Measurements from ENCODE around the gene CEBPE.
"Not testable (repeated sequence)": the region's sequence is repeated elsewhere in the genome, so short reads cannot be mapped to it uniquely, and the experiment has no call there.

CEBPE gene

DNA sequence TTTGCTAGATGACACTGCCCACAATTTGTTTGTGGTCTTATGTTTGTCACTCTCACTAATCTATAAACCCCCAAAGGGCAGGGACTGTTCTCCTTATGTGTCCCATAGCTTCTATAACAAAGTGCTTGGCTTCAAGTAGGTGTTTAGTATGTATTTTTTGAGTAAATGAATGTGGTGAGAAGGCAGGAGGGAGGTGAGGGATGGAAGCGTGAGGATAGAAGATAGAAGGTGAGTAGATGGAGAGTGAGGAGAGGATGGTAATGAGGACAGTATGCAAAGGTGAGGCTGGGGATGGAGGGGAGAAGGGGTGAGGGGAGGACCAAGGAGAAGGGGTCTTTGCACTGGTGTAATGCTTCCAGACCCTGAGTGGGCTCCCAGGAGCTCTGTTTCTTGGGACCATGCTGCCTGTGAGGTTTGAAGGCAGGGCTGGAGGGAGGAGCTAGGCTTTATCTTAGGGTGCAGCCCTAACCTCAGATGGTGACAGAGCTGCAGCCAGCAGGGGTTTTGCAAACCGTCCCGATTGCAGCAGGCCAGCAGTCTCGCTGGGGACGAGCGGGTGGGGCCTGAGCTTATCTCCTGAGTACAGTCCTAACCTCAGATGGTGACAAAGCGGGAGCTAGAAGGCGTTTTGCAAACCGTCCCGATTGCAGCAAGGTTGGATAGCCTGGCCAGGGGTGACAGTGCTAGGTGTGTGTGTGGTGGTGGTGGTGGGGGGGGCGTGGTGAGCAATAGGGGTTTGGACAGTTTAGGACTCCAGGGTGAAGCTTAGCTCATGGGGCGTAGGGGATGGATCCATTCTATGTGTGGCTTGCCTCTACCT, 6.5 kb downstream of the CEBPE start:
- no peak for TF ChIP-seq EZH2phosphoT487 (conservative IDR thresholded peaks at IDR 0.05; ENCODE audit: low read length)
- TF ChIP-seq, protein P1, sequence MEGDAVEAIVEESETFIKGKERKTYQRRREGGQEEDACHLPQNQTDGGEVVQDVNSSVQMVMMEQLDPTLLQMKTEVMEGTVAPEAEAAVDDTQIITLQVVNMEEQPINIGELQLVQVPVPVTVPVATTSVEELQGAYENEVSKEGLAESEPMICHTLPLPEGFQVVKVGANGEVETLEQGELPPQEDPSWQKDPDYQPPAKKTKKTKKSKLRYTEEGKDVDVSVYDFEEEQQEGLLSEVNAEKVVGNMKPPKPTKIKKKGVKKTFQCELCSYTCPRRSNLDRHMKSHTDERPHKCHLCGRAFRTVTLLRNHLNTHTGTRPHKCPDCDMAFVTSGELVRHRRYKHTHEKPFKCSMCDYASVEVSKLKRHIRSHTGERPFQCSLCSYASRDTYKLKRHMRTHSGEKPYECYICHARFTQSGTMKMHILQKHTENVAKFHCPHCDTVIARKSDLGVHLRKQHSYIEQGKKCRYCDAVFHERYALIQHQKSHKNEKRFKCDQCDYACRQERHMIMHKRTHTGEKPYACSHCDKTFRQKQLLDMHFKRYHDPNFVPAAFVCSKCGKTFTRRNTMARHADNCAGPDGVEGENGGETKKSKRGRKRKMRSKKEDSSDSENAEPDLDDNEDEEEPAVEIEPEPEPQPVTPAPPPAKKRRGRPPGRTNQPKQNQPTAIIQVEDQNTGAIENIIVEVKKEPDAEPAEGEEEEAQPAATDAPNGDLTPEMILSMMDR (IDR thresholded peaks at IDR 0.05; ENCODE audit: insufficient read depth, low read length, poor library complexity, severe bottlenecking): no peak
- Histone ChIP-seq H3K9me2 (replicated peaks; ENCODE audit: insufficient read depth, low read length) (no peaks in the 10 kb centered on the region), H3K4me2 (ENCODE audit: low read depth, low read length, poor library complexity, severe bottlenecking) (no peak overlapping the region), H3K36me3 (ENCODE audit: low read length) (no peaks in the 10 kb centered on the region), H3F3A (ENCODE audit: insufficient read depth) (no peaks in the 10 kb centered on the region), H3K4me3 (ENCODE audit: insufficient read depth, low read length, poor library complexity, severe bottlenecking) (no peak overlapping the region), H3K79me2 (ENCODE audit: insufficient read depth, low read length) (no peaks in the 10 kb centered on the region), H2AFZ (ENCODE audit: low read depth, low read length, severe bottlenecking) (no peak overlapping the region), H3K27me3 (ENCODE audit: low read length) (no peaks in the 10 kb centered on the region), H3K9me3 (ENCODE audit: insufficient read depth, low read length) (no peaks in the 10 kb centered on the region), H4K20me1 (ENCODE audit: low read depth, low read length) (no peaks in the 10 kb centered on the region), H3K27ac (ENCODE audit: low read depth, low read length) (no peak overlapping the region), H3K9ac (ENCODE audit: low read length) (no peak overlapping the region)

DNA sequence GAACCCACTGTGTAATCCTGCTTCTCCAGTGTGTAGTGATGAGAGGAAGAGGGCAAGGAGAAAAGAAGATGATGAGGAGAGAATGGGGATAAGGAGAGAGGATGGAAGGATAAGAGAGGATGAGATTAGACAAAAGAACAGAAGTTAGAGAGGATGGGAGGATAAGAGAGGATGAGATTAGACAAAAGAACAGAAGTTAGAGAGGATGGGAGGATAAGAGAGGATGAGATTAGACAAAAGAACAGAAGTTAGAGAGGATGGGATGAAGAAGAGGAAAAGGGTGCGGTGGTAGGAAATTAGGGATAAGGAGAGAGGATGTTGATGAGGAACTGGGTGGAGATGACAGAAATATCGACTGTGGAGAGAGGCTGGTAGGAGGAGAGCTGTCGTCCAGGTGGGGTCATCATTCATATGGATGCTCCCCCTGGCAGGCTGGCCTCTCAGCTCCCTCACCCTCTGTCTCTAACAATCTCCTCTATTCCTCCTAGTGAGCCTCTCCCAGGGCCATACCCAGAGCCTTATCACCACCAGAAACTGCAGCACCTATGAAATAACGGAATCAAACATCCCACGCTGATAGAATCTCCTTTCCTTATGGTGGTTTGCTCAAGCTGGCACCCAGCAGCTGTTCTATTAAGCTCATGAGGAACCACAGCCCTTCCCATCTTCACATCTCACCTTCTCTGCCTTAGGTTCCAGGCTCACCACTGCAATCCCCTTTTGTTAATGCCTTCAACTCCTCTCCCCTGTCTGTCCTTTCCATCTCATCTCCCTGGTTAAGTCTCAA, 8.3 kb downstream of the CEBPE start:
- H3K4me2 ChIP-seq (ENCODE audit: low read depth, low read length, poor library complexity, severe bottlenecking): no peak overlapping the region
- no peak overlapping the region for H2AFZ ChIP-seq (ENCODE audit: low read depth, low read length, severe bottlenecking)
- H3K4me3 ChIP-seq (ENCODE audit: insufficient read depth, low read length, poor library complexity, severe bottlenecking): no peak overlapping the region
- no peaks in the 10 kb centered on the region for H3K79me2 ChIP-seq (ENCODE audit: insufficient read depth, low read length)
- no peaks in the 10 kb centered on the region for H3K9me2 ChIP-seq (replicated peaks; ENCODE audit: insufficient read depth, low read length)
- H3K27ac ChIP-seq (ENCODE audit: low read depth, low read length): no peak overlapping the region
- no peaks in the 10 kb centered on the region for H4K20me1 ChIP-seq (ENCODE audit: low read depth, low read length)
- no peak for TF ChIP-seq EZH2phosphoT487 (conservative IDR thresholded peaks at IDR 0.05; ENCODE audit: low read length)
- TF ChIP-seq, protein P1 (IDR thresholded peaks at IDR 0.05; ENCODE audit: insufficient read depth, low read length, poor library complexity, severe bottlenecking): no peak
- H3K27me3 ChIP-seq (ENCODE audit: low read length): no peaks in the 10 kb centered on the region
- H3K36me3 ChIP-seq (ENCODE audit: low read length): no peaks in the 10 kb centered on the region
- H3F3A ChIP-seq (ENCODE audit: insufficient read depth): no peaks in the 10 kb centered on the region
- H3K9me3 ChIP-seq (ENCODE audit: insufficient read depth, low read length): no peaks in the 10 kb centered on the region
- H3K9ac ChIP-seq (ENCODE audit: low read length): no peak overlapping the region

DNA sequence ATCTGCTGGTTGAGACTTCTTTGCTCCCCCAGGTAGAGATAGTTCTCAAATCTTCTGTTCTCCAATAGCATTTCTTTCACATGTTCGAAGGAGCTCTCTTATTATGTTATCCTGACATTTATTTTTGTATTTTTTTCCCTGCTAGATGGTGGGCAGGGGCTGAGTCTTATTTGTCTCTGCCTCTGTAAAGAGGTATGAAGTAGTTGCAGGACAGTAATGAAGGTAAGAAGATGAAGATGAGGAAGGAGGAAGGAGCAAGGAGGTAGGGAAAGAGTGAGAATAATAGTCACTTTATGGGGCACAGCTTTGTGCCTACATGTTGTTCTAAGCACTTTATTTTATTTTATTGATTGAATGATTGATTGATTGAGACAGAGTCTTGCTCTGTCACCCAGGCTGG, 9.3 kb downstream of the CEBPE start:
- Histone ChIP-seq H3K9me3 (ENCODE audit: insufficient read depth, low read length) (no peaks in the 10 kb centered on the region), H3K36me3 (ENCODE audit: low read length) (no peaks in the 10 kb centered on the region), H3K9ac (ENCODE audit: low read length) (no peak overlapping the region), H3K27me3 (ENCODE audit: low read length) (no peaks in the 10 kb centered on the region), H3F3A (ENCODE audit: insufficient read depth) (no peaks in the 10 kb centered on the region), H3K4me3 (ENCODE audit: insufficient read depth, low read length, poor library complexity, severe bottlenecking) (no peak overlapping the region), H2AFZ (ENCODE audit: low read depth, low read length, severe bottlenecking) (no peak overlapping the region), H3K27ac (ENCODE audit: low read depth, low read length) (no peak overlapping the region), H3K9me2 (replicated peaks; ENCODE audit: insufficient read depth, low read length) (no peaks in the 10 kb centered on the region), H3K79me2 (ENCODE audit: insufficient read depth, low read length) (no peaks in the 10 kb centered on the region), H4K20me1 (ENCODE audit: low read depth, low read length) (no peaks in the 10 kb centered on the region), H3K4me2 (ENCODE audit: low read depth, low read length, poor library complexity, severe bottlenecking) (no peak overlapping the region)
- TF ChIP-seq, protein P1 (IDR thresholded peaks at IDR 0.05; ENCODE audit: insufficient read depth, low read length, poor library complexity, severe bottlenecking): no peak
- no peak for TF ChIP-seq EZH2phosphoT487 (conservative IDR thresholded peaks at IDR 0.05; ENCODE audit: low read length)

DNA sequence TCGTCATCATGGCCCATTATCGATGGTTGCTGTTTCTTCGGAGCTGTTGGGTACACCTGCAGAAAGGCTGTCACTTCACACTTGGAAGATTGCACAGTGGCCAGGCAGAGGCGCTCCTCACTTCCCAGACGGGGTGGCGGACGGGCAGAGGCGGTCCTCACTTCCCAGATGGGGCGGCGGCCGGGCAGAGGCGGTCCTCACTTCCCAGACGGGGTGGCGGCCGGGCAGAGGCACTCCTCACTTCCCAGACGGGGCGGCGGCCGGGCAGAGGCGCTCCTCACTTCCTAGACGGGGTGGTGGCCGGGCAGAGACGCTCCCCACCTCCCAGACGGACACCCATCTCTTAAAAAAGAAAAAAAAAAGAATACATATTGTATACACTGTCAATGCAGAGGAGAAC, 10.9 kb downstream of the CEBPE start:
- not testable (repeated sequence) for H4K20me1 ChIP-seq (ENCODE audit: low read depth, low read length); H3K27ac ChIP-seq (ENCODE audit: low read depth, low read length)

DNA sequence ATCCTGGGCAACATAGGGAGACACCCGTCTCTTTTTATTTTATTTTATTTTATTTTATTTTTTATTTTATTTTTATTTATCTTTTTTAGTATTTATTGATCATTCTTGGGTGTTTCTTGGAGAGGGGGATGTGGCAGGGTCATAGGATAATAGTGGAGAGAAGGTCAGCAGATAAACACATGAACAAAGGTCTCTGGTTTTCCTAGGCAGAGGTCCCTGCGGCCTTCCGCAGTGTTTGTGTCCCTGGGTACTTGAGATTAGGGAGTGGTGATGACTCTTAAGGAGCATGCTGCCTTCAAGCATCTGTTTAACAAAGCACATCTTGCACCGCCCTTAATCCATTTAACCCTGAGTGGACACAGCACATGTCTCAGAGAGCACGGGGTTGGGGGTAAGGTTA, 11.4 kb downstream of the CEBPE start:
- H3K9ac ChIP-seq (ENCODE audit: low read length); H3K9me2 ChIP-seq (replicated peaks; ENCODE audit: insufficient read depth, low read length); H3K4me3 ChIP-seq (ENCODE audit: insufficient read depth, low read length, poor library complexity, severe bottlenecking); H3K79me2 ChIP-seq (ENCODE audit: insufficient read depth, low read length); H3K4me2 ChIP-seq (ENCODE audit: low read depth, low read length, poor library complexity, severe bottlenecking); H3K27me3 ChIP-seq (ENCODE audit: low read length); H2AFZ ChIP-seq (ENCODE audit: low read depth, low read length, severe bottlenecking); H3K36me3 ChIP-seq (ENCODE audit: low read length); H4K20me1 ChIP-seq (ENCODE audit: low read depth, low read length); H3F3A ChIP-seq (ENCODE audit: insufficient read depth); H3K27ac ChIP-seq (ENCODE audit: low read depth, low read length); H3K9me3 ChIP-seq (ENCODE audit: insufficient read depth, low read length): not testable (repeated sequence)

More for the DNA sequence above, 10.9 kb downstream of the CEBPE start:
- H3K9me3 ChIP-seq (ENCODE audit: insufficient read depth, low read length); H3K4me2 ChIP-seq (ENCODE audit: low read depth, low read length, poor library complexity, severe bottlenecking); H3K4me3 ChIP-seq (ENCODE audit: insufficient read depth, low read length, poor library complexity, severe bottlenecking); H3K9ac ChIP-seq (ENCODE audit: low read length); H3F3A ChIP-seq (ENCODE audit: insufficient read depth); H3K9me2 ChIP-seq (replicated peaks; ENCODE audit: insufficient read depth, low read length); H3K36me3 ChIP-seq (ENCODE audit: low read length); H3K27me3 ChIP-seq (ENCODE audit: low read length); H2AFZ ChIP-seq (ENCODE audit: low read depth, low read length, severe bottlenecking); H3K79me2 ChIP-seq (ENCODE audit: insufficient read depth, low read length): not testable (repeated sequence)

All from SU-DHL-6 (cell line).